ENCODE measurements around the gene CNOT4.

CNOT4 gene

GRCh38 chr7:135420786-135421185 is 89.1 kb downstream of the CNOT4 start:
- no peak for TF ChIP-seq CTCF (conservative IDR thresholded peaks at IDR 0.05; ENCODE audit: low read depth, low read length)
- no peak overlapping the region for H3K4me3 ChIP-seq (ENCODE audit: low read length)
- no peak for DNase-seq (ENCODE audit: low read depth)

GRCh38 chr7:135416431-135416830 is 93.5 kb downstream of the CNOT4 start:
- no peak for TF ChIP-seq CTCF (conservative IDR thresholded peaks at IDR 0.05; ENCODE audit: low read depth, low read length)
- DNase-seq (ENCODE audit: low read depth), result no peak
- no peak overlapping the region for H3K4me3 ChIP-seq (ENCODE audit: low read length)

GRCh38 chr7:135414850-135415439 is 95.0 kb downstream of the CNOT4 start:
- DNase-seq (ENCODE audit: low read depth), result peak; percentile 21
- no peak overlapping the region for H3K4me3 ChIP-seq (ENCODE audit: low read length)
- peak; percentile 76 for TF ChIP-seq CTCF (conservative IDR thresholded peaks at IDR 0.05; ENCODE audit: low read depth, low read length)

GRCh38 chr7:135414208-135414607 is 95.7 kb downstream of the CNOT4 start:
- no peak for TF ChIP-seq CTCF (conservative IDR thresholded peaks at IDR 0.05; ENCODE audit: low read depth, low read length)
- no peak overlapping the region for H3K4me3 ChIP-seq (ENCODE audit: low read length)
- DNase-seq (ENCODE audit: low read depth), result no peak

- DNase-seq (ENCODE audit: low read depth), result no peak
- no peak for TF ChIP-seq CTCF (conservative IDR thresholded peaks at IDR 0.05; ENCODE audit: low read depth, low read length)
- H3K4me3 ChIP-seq (ENCODE audit: low read length), result no peak overlapping the region
Observed at GRCh38 chr7:135411098-135411497, 98.8 kb downstream of the CNOT4 start.

- TF ChIP-seq CTCF (conservative IDR thresholded peaks at IDR 0.05; ENCODE audit: low read depth, low read length), result no peak
- no peak for DNase-seq (ENCODE audit: low read depth)
- H3K4me3 ChIP-seq (ENCODE audit: low read length), result no peak overlapping the region
Observed at GRCh38 chr7:135410543-135410942, 99.4 kb downstream of the CNOT4 start.

- no peak for DNase-seq (ENCODE audit: low read depth)
- no peak overlapping the region for H3K4me3 ChIP-seq (ENCODE audit: low read length)
- TF ChIP-seq CTCF (conservative IDR thresholded peaks at IDR 0.05; ENCODE audit: low read depth, low read length), result no peak
Observed at GRCh38 chr7:135409845-135410542, 99.9 kb downstream of the CNOT4 start.
